Esophagus (tissue), 2 donors: ENCODE results near the gene KCNK18. TPM values are rescaled to one million over a fixed set of nuclear protein-coding genes. Genes with fewer than 3 reads are reported as not detected.

ENCODE experiments used
- H3K27ac ChIP-seq, 2 donors: one replicate each; pipeline ENCODE4 v1.5.1; 2013; ENCODE audit warnings: low read depth in 2 of 2, mild to moderate bottlenecking in 2 of 2, inconsistent platforms in 1 of 2, low read length in 1 of 2, moderate library complexity in 1 of 2
- H3K27me3 ChIP-seq, 2 donors: one replicate each; pipeline ENCODE4 v1.6.1; 2013; ENCODE audit warnings: low read length in 2 of 2, control low read depth in 1 of 2, mild to moderate bottlenecking in 1 of 2; ENCODE audit not compliant: insufficient read depth in 2 of 2, control insufficient read depth in 1 of 2
- H3K36me3 ChIP-seq, 2 donors: one replicate each; pipeline ENCODE4 v1.6.1; 2013; ENCODE audit warnings: low read length in 1 of 2; ENCODE audit not compliant: control insufficient read depth in 2 of 2, insufficient read depth in 2 of 2
- H3K4me1 ChIP-seq, 2 donors: one replicate each; pipeline ENCODE4 v1.6.1; 2013; ENCODE audit warnings: low read length in 1 of 2; ENCODE audit not compliant: control insufficient read depth in 2 of 2, insufficient read depth in 2 of 2
- H3K4me3 ChIP-seq, 2 donors: one replicate each; pipeline ENCODE4 v1.5.1; 2013; ENCODE audit warnings: low read length in 2 of 2, mild to moderate bottlenecking in 2 of 2, low read depth in 1 of 2, moderate library complexity in 1 of 2
- H3K9me3 ChIP-seq, 2 donors: one replicate each; pipeline ENCODE4 v1.6.1; 2013; ENCODE audit warnings: mild to moderate bottlenecking in 2 of 2, low read depth in 1 of 2, low read length in 1 of 2, moderate library complexity in 1 of 2; ENCODE audit not compliant: control insufficient read depth in 2 of 2, insufficient read depth in 1 of 2
- WGBS, 2 donors: extraction: QIAGEN DNeasy Blood & Tissue Kit; methylation state at CpG; one replicate each; pipeline ENCODE4 v1.1.7; 2013; 5-methylcytosine and 5-hydroxymethylcytosine counted together
- polyA plus RNA-seq, 2 donors: library from polyadenylated mRNA; stranded (reverse); fragments of 200-250 nt; gene quantifications; one replicate each; pipeline ENCODE4 v1.2.3, GENCODE V29; 2013
- donor health status: healthy with polysubstance abuse.
- donor health status: Bipolar disorder and iron deficiency.

Gene KCNK18
- polyA plus RNA-seq, 2 donors = not detected

DNA sequence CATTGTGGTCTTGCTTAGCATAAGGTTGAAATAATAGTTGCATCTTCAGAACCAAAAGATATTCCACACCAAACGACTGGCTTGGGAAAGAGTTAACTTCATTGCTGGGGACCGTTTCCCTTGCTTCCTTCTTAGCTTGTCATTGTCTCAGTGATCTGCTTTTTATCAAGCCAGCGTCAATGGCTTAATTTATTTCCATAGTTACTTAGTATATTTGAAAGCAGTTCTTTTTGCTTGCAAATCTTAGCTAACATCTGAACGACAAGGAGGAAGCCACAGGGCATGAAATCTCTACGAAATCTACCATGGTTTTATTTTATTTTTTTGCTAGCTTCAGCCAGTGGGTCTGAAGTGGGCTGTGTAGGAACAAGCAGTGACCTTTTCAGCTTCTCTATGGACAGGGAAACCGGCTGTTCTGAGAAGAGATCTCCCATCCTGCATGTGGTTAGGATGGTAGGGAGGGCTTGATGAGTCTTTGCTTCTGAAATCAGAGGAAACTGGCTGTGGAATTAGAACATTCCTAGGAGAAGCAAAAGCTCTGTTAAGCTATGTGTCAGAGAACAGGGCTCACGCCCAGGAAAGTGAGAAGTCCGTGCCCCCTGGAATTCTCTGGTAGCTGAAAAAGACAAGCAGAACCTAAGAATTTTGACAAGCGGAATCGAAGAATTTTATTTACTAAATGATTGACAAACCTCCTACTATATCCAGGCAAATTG, 51.6 kb downstream of the KCNK18 start:
- H3K9me3 ChIP-seq = no peaks in the 10 kb centered on the region
- H3K27ac ChIP-seq = no peak overlapping the region
- H3K27me3 ChIP-seq = no peaks in the 10 kb centered on the region
- H3K4me3 ChIP-seq = no peak overlapping the region
- peaks cover 0 to 1% of the 10 kb centered on the region in 2 donors for H3K4me1 ChIP-seq
- WGBS, 2 donors = 43 to 54% methylated on average over 10 of the region's 10 CpGs
- no peaks in the 10 kb centered on the region for H3K36me3 ChIP-seq

DNA sequence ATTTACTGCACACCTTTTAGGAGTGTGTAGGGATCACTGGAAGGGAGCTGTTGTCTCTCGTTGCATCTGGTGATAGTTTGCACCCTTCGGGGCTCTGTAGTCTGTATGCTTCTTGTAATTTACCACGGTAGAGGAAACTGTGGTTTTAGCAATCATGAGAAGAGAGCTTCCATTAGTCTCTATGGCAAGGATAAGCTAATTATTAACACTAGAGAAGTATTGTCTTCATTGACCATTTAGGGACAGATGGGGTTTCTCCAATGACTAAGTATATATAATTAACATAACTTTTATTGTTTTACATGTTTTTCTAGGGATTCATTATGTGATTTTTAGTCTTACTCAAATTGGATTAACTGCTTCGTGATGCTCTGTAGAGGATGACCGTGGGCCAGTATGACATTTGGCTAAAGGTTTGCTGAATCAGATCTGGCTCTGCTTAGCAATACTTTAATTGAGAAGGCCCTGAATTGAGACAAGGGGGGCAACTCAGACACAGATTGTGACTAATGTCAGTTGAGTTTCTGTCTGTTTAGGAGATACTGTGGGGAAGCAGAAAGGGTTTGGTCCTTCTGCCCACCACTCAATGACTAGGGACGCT, 52.3 kb downstream of the KCNK18 start:
- H3K36me3 ChIP-seq = no peaks in the 10 kb centered on the region
- peaks cover 0 to 1% of the 10 kb centered on the region in 2 donors for H3K4me1 ChIP-seq
- no peaks in the 10 kb centered on the region for H3K9me3 ChIP-seq
- 64 to 74% methylated on average over 6 of the region's 6 CpGs for WGBS, 2 donors
- H3K27ac ChIP-seq = no peak overlapping the region
- H3K4me3 ChIP-seq = no peak overlapping the region
- H3K27me3 ChIP-seq = no peaks in the 10 kb centered on the region

DNA sequence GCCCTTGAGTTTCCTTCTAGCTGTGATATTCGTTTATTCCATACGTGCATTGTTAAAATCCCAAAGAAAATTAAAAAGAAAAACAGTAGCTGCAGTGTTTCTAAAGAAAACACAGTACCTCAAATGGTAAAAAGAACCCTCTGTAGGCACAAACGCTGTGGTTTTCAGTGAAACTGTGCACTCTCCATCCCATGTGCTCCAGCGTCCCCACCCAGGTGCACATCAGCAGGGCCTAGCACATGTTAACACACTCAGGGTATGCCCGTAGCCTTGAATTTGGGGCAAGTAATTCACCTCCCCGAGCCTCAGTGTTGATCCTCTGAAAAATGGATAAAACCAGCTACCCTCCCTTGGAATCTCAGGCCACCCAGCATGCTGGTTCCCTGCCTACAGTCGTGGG, 53.1 kb downstream of the KCNK18 start:
- Histone ChIP-seq H3K27me3 (no peaks in the 10 kb centered on the region), H3K27ac (no peak overlapping the region), H3K36me3 (no peaks in the 10 kb centered on the region), H3K4me3 (no peak overlapping the region), H3K9me3 (no peaks in the 10 kb centered on the region), H3K4me1 (peaks cover 0 to 1% of the 10 kb centered on the region in 2 donors)
- WGBS, 2 donors = 50 to 72% methylated on average over 7 of the region's 7 CpGs

DNA sequence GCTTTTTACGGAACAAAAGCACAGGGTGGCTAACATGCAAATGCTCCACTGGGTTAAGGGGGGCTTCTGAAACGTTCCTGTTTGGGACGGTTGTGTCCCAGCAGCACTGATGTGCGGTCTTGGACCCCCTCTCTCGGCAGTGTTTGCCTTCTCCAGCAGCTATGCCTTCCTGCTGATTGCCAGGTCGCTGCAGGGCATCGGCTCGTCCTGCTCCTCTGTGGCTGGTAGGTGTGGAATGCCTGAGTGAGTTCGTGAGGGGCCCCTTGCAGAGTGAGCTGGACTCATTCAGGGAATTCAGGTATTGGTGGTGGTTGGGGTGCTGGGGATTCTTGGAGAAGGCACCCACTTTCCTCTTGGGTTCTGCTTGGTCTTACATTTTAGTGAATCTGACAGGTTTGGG, 56.6 kb downstream of the KCNK18 start:
- Histone ChIP-seq H3K36me3 (no peaks in the 10 kb centered on the region), H3K4me3 (no peak overlapping the region), H3K27me3 (no peaks in the 10 kb centered on the region), H3K4me1 (no peaks in the 10 kb centered on the region), H3K27ac (no peak overlapping the region), H3K9me3 (no peaks in the 10 kb centered on the region)
- WGBS, 2 donors = 58 to 71% methylated on average over 9 of the region's 9 CpGs

DNA sequence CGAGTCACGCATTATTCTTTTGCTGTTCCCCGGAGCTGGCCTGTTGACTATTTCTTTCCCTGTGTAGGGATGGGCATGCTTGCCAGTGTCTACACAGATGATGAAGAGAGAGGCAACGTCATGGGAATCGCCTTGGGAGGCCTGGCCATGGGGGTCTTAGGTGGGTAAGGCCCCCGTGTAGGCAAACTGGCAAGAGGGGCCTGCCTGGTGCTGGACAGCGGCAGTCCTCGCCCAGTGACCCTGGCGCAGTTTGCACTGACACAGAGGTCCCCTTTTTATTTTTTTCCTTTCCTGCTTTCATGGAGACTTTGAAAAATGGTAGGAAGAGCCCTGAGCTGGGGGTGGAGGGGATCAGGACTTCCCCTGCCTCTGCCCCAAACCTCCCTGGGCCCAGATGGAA, 57.0 kb downstream of the KCNK18 start:
- no peaks in the 10 kb centered on the region for H3K4me1 ChIP-seq
- 72 to 73% methylated on average over 9 of the region's 9 CpGs for WGBS, 2 donors
- no peaks in the 10 kb centered on the region for H3K36me3 ChIP-seq
- H3K9me3 ChIP-seq = no peaks in the 10 kb centered on the region
- H3K27ac ChIP-seq = no peak overlapping the region
- no peak overlapping the region for H3K4me3 ChIP-seq
- no peaks in the 10 kb centered on the region for H3K27me3 ChIP-seq

DNA sequence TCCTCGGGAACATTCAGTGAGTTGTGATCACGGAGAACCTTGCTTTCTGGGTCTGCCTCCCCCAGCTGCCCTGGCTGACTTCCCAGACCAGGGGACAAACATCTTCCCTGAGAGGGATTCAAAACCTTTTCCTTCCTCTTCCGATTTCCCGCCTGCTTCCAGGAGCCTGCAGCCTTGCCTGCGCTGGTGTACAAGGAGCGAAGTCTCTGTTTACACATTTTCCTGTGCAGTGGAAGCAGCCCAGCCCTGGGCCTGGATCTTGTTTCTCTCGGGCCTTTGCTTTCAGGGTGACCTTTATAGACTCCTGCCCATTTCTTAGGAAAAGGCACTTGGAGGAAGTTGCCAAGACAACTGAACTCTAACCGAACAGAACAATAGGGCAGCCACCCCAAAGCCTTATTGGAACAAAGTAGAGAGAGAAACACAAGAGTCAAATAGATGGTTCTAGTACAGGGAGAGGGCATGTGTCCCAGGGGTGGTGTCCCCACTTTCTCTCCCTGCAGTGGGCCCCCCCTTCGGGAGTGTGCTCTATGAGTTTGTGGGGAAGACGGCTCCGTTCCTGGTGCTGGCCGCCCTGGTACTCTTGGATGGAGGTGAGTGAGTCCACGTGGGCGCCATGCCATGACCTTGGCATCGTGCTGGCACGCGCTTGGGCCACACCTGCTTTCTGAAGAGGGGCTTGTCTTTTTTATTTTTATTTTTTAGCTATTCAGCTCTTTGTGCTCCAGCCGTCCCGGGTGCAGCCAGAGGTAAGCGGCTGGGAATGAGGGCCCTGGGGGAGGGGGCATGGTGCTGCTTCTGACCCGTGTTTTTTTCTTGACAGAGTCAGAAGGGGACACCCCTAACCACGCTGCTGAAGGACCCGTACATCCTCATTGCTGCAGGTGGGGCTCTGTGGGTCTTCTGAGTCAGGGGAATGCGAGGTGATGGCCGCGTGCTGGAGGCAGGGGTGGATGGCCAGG, 57.8 kb downstream of the KCNK18 start:
- Histone ChIP-seq H3K4me3 (no peak overlapping the region), H3K27ac (no peak overlapping the region), H3K36me3 (no peaks in the 10 kb centered on the region), H3K4me1 (no peaks in the 10 kb centered on the region), H3K9me3 (no peaks in the 10 kb centered on the region), H3K27me3 (no peaks in the 10 kb centered on the region)
- WGBS, 2 donors = 74 to 84% methylated on average over 26 of the region's 26 CpGs

DNA sequence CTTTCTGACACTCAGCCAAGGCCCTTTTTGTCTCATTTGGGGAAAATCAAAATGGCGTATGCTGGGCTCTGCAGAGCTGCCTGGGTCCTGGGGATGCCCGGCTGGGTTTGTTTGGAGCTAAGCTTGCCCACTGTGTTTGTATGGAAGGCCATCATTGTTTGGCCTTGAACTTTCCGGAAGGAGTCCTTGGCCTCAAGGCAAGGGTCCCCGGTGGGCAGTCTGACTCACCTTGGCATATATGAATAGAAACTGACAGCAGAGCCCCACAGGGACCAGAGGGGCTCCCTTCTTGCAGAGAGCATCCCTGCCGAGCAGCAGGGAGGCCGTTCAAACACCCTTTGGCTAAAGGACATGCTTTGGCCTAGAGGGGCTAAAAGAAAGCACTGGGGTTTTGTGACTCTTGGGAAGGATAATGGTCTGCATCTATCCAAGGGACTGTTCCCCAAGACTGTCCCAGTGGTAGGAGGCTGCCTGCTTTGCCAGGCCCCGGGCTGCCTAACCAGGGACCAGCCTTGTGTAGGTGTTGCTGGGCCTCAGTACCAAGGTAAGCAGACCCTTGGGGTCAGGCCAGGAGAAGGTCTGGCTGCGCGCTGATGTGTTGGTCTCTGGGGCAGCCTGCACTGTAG, 58.7 kb downstream of the KCNK18 start:
- Histone ChIP-seq H3K27me3 (no peaks in the 10 kb centered on the region), H3K4me3 (no peak overlapping the region), H3K4me1 (no peaks in the 10 kb centered on the region), H3K27ac (no peak overlapping the region), H3K36me3 (no peaks in the 10 kb centered on the region), H3K9me3 (no peaks in the 10 kb centered on the region)
- WGBS, 2 donors = 91 to 93% methylated on average over 9 of the region's 9 CpGs

DNA sequence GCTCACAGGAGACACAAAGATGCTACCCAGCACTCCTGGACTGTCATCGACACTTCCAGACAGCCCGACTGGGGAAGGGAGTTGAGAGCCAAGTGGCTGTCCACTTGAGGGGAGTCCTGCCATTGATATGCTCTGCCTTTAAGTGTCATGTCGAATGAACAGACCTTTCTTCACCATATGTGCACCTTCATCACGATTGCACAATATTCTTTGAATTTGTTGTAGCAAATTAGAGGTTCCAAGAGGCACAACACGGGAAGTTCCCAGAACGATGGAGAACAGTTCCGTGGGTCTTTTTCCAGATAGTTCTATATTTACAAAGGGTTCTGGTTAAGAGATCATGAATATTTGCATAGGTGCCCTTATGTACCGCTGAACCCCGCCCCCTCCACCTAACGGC, 59.6 kb downstream of the KCNK18 start:
- H3K36me3 ChIP-seq = no peaks in the 10 kb centered on the region
- H3K4me3 ChIP-seq = no peak overlapping the region
- no peak overlapping the region for H3K27ac ChIP-seq
- 78% methylated on average over 10 of the region's 10 CpGs for WGBS, 2 donors
- no peaks in the 10 kb centered on the region for H3K27me3 ChIP-seq
- no peaks in the 10 kb centered on the region for H3K9me3 ChIP-seq
- H3K4me1 ChIP-seq = no peaks in the 10 kb centered on the region

DNA sequence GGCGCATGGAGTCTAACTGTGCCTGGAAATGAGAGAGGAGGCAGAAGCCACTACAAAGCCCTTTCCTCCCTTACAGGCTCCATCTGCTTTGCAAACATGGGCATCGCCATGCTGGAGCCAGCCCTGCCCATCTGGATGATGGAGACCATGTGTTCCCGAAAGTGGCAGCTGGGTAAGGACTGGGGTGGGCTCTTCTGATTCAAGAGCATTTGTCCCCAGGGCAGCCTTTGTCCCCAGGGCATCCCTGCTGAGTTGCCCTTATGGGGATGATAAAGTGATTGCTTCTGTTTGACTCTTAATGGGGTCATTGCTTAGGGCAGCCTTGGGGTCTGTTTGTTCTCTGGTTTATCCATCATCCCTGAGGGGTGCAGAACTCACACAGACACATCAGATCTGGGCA, 60.4 kb downstream of the KCNK18 start:
- Histone ChIP-seq H3K4me3 (no peak overlapping the region), H3K4me1 (no peaks in the 10 kb centered on the region), H3K27ac (no peak overlapping the region), H3K36me3 (no peaks in the 10 kb centered on the region), H3K9me3 (no peaks in the 10 kb centered on the region), H3K27me3 (no peaks in the 10 kb centered on the region)
- WGBS, 2 donors = 74 to 79% methylated on average over 3 of the region's 3 CpGs
